Measurements from ENCODE around the gene NRIP1.

Gene NRIP1

DNA sequence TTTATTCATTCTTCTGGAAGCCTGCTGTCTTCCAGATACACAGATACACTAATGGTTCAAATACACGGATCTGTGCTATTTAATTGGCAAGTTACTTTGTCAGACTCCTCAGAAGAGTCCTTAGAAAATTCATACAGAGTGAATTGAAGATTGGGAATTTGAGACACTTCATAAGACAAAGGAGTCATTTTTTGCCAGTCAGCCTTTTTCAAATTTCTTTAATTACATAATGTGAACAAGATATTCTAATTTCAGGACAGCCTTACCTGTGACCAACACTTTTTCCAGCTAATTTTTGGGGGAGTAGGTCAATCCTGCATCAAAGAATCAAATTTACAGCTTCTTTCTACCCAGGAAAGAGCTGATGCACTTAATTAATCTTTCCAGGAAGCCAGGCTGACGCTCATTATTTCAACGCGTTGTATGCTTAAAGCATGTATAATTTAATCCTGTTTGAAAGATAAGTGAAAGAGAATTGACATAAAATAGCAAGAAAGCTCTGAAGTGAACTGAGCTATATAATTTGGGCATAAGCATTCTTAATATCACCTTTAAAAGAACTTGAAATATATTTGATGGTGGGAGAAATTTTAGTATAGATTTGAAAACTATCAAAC lies 12.8 kb upstream of the NRIP1 start:
- Histone ChIP-seq H4K20me1 (ENCODE audit: control insufficient read depth, insufficient read depth, low read depth, low read length) (no peaks in the 10 kb centered on the region), H3F3A (ENCODE audit: control insufficient read depth, insufficient read depth) (no peaks in the 10 kb centered on the region), H3K9me2 (replicated peaks; ENCODE audit: control insufficient read depth, low read length) (no peaks in the 10 kb centered on the region; the same call in 1 of the 2 replicates), H3K9me3 (ENCODE audit: control insufficient read depth, insufficient read depth, low read length) (no peaks in the 10 kb centered on the region), H3K79me2 (ENCODE audit: control insufficient read depth, low read length) (no peaks in the 10 kb centered on the region), H3K4me1 (ENCODE audit: control insufficient read depth, low read length) (no peaks in the 10 kb centered on the region), H3K27me3 (ENCODE audit: control insufficient read depth, low read length) (no peaks in the 10 kb centered on the region), H3K4me3 (ENCODE audit: low read length) (no peak overlapping the region), H3K36me3 (ENCODE audit: control insufficient read depth, low read length) (no peaks in the 10 kb centered on the region), H3K4me2 (ENCODE audit: low read length) (no peak overlapping the region), H3K27ac (ENCODE audit: low read depth, low read length) (no peak overlapping the region)
- no peak for TF ChIP-seq EZH2phosphoT487 (IDR thresholded peaks at IDR 0.05; ENCODE audit: borderline replicate concordance, low read length)
- TF ChIP-seq, protein P1, sequence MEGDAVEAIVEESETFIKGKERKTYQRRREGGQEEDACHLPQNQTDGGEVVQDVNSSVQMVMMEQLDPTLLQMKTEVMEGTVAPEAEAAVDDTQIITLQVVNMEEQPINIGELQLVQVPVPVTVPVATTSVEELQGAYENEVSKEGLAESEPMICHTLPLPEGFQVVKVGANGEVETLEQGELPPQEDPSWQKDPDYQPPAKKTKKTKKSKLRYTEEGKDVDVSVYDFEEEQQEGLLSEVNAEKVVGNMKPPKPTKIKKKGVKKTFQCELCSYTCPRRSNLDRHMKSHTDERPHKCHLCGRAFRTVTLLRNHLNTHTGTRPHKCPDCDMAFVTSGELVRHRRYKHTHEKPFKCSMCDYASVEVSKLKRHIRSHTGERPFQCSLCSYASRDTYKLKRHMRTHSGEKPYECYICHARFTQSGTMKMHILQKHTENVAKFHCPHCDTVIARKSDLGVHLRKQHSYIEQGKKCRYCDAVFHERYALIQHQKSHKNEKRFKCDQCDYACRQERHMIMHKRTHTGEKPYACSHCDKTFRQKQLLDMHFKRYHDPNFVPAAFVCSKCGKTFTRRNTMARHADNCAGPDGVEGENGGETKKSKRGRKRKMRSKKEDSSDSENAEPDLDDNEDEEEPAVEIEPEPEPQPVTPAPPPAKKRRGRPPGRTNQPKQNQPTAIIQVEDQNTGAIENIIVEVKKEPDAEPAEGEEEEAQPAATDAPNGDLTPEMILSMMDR (IDR thresholded peaks at IDR 0.05; ENCODE audit: low read depth, low read length, poor library complexity, severe bottlenecking) = no peak

DNA sequence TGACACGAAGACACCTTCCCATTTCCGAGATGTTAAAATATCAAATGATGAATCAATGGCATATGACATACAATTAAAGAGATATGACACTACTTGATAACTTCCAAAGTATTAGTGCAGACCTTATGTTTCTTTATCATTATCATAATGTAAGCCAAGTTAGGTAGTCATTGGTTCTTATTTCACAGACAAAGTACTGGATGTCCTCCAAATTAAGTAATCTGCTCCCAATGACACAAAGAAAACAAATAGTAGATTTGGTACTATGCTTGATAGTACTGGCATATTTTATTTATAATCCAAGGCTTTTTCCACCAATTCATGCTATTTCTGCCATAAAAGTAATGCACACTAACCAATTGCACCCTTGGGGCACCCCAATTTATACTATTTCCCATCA lies 11.9 kb upstream of the NRIP1 start:
- no peaks in the 10 kb centered on the region for H4K20me1 ChIP-seq (ENCODE audit: control insufficient read depth, insufficient read depth, low read depth, low read length)
- no peak overlapping the region for H3K4me3 ChIP-seq (ENCODE audit: low read length)
- H3K4me1 ChIP-seq (ENCODE audit: control insufficient read depth, low read length) = no peaks in the 10 kb centered on the region
- H3K9me3 ChIP-seq (ENCODE audit: control insufficient read depth, insufficient read depth, low read length) = no peaks in the 10 kb centered on the region
- no peak overlapping the region for H3K4me2 ChIP-seq (ENCODE audit: low read length)
- no peaks in the 10 kb centered on the region for H3K79me2 ChIP-seq (ENCODE audit: control insufficient read depth, low read length)
- H3K27me3 ChIP-seq (ENCODE audit: control insufficient read depth, low read length) = no peaks in the 10 kb centered on the region
- H3K9me2 ChIP-seq (replicated peaks; ENCODE audit: control insufficient read depth, low read length) = no peaks in the 10 kb centered on the region
- TF ChIP-seq EZH2phosphoT487 (IDR thresholded peaks at IDR 0.05; ENCODE audit: borderline replicate concordance, low read length) = no peak
- TF ChIP-seq, protein P1 (IDR thresholded peaks at IDR 0.05; ENCODE audit: low read depth, low read length, poor library complexity, severe bottlenecking) = no peak
- H3K36me3 ChIP-seq (ENCODE audit: control insufficient read depth, low read length) = no peaks in the 10 kb centered on the region
- no peak overlapping the region for H3K27ac ChIP-seq (ENCODE audit: low read depth, low read length)
- no peaks in the 10 kb centered on the region for H3F3A ChIP-seq (ENCODE audit: control insufficient read depth, insufficient read depth)

DNA sequence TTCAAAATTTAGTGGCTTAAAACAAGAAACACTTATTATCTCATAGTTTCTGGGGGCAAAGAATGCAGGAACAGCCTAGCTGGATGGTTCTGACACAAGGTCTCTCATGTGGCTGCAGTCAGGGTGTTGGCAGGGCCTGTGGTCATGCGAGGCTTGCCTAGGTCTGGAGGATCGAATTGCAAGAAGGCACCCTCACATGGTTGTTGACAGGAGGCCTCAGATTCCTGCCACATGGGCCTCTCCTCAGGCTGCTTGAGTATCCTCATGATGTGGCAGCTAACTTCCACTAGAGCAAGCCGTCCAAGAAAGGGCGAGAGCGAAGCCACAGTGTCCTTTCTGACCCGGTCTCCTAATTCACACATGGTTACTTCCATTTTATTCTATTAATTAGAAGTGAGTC lies 6.2 kb upstream of the NRIP1 start:
- H3K4me2 ChIP-seq (ENCODE audit: low read length) = no peak overlapping the region
- H3K4me3 ChIP-seq (ENCODE audit: low read length) = no peak overlapping the region
- no peaks in the 10 kb centered on the region for H3K9me2 ChIP-seq (replicated peaks; ENCODE audit: control insufficient read depth, low read length)
- H3K79me2 ChIP-seq (ENCODE audit: control insufficient read depth, low read length) = no peaks in the 10 kb centered on the region
- no peak overlapping the region for H3K27ac ChIP-seq (ENCODE audit: low read depth, low read length)
- H3K9me3 ChIP-seq (ENCODE audit: control insufficient read depth, insufficient read depth, low read length) = no peaks in the 10 kb centered on the region
- H3K36me3 ChIP-seq (ENCODE audit: control insufficient read depth, low read length) = no peaks in the 10 kb centered on the region
- peaks cover 5% of the 10 kb centered on the region for H3K27me3 ChIP-seq (ENCODE audit: control insufficient read depth, low read length)
- H3K4me1 ChIP-seq (ENCODE audit: control insufficient read depth, low read length) = no peaks in the 10 kb centered on the region
- no peaks in the 10 kb centered on the region for H4K20me1 ChIP-seq (ENCODE audit: control insufficient read depth, insufficient read depth, low read depth, low read length)
- H3F3A ChIP-seq (ENCODE audit: control insufficient read depth, insufficient read depth) = no peaks in the 10 kb centered on the region
- TF ChIP-seq EZH2phosphoT487 (IDR thresholded peaks at IDR 0.05; ENCODE audit: borderline replicate concordance, low read length) = no peak
- TF ChIP-seq, protein P1 (IDR thresholded peaks at IDR 0.05; ENCODE audit: low read depth, low read length, poor library complexity, severe bottlenecking) = no peak

All from DOHH2 (cell line).